Dermis microvascular lymphatic vessel endothelial cell (primary cell): ENCODE data around the gene RPL32. TPM values are rescaled to one million over a fixed set of nuclear protein-coding genes. Genes with fewer than 3 reads are reported as not detected.
A peak's percentile ranks its signal among the peaks of the same experiment; 100 is the strongest.
"Not testable (repeated sequence)": the region's sequence is repeated elsewhere in the genome, so short reads cannot be mapped to it uniquely, and the experiment has no call there.

Experiments used
- DNase-seq, 2 donors: peaks; one replicate each; pipeline versions ENCODE4 v3.0.0 to v3.0.0-alpha.2; 2010; ENCODE audit warnings: low read depth in 2 of 2
- total RNA-seq: library from RNA; depleted of rRNA; stranded (reverse); fragments of >200 nt; gene quantifications from 2 replicates; pipeline ENCODE4 v1.2.1, GENCODE V29; 2014

RPL32 gene
- total RNA-seq, 1 donor from 2014 or later = 1,083 TPM

- peak; percentile 73 to 95 for DNase-seq
Observed at GRCh38 chr3:12810013-12810780, 31.2 kb downstream of the RPL32 start.

- no peak for DNase-seq
Observed at GRCh38 chr3:12809435-12809834, 31.9 kb downstream of the RPL32 start.

GRCh38 chr3:12809001-12809400 is 32.4 kb downstream of the RPL32 start:
- no peak for DNase-seq

- DNase-seq = no peak
Observed at GRCh38 chr3:12808587-12808986, 32.8 kb downstream of the RPL32 start.

- no peak for DNase-seq
Observed at GRCh38 chr3:12807601-12808359, 33.6 kb downstream of the RPL32 start.

GRCh38 chr3:12807066-12807465 is 34.3 kb downstream of the RPL32 start:
- no peak for DNase-seq

- no peak for DNase-seq
Observed at GRCh38 chr3:12803371-12803770, 38.0 kb downstream of the RPL32 start.

- no peak for DNase-seq
Observed at GRCh38 chr3:12799525-12800440, 41.6 kb downstream of the RPL32 start.

- DNase-seq = no peak
Observed at GRCh38 chr3:12798559-12799179, 42.7 kb downstream of the RPL32 start.

GRCh38 chr3:12797892-12798558 is 43.3 kb downstream of the RPL32 start:
- DNase-seq = no peak

GRCh38 chr3:12797124-12797891 is 44.1 kb downstream of the RPL32 start:
- DNase-seq = no peak

- DNase-seq = peak in 1 of 2 donors; percentile 43
Observed at GRCh38 chr3:12796171-12797123, 44.9 kb downstream of the RPL32 start, which contains the start of gene CAND2. CAND2 (plus strand) TSS chr3:12796680; CDS start chr3:12796721, 41 bp downstream.

- no peak for DNase-seq
Observed at GRCh38 chr3:12793701-12794100, 47.7 kb downstream of the RPL32 start.

- DNase-seq = no peak
Observed at GRCh38 chr3:12791430-12791829, 49.9 kb downstream of the RPL32 start.

- not testable (repeated sequence) for DNase-seq
Observed at GRCh38 chr3:12787967-12788690, 53.2 kb downstream of the RPL32 start.

- peak in 1 of 2 donors; percentile 56 for DNase-seq
Observed at GRCh38 chr3:12787346-12787745, 54.0 kb downstream of the RPL32 start.

GRCh38 chr3:12785096-12785495 is 56.3 kb downstream of the RPL32 start:
- DNase-seq = no peak
